Naive B cell (primary cell): ENCODE results near the gene TEAD1. TPM values are rescaled to one million over a fixed set of nuclear protein-coding genes. Genes with fewer than 3 reads are reported as not detected.

Experiments used
- ATAC-seq, 2 donors: fragments of 150-1000 bp; cut with Tn5 transposase; 2 replicates each; pipeline ENCODE4 v1.10.0; 2021; ENCODE audit warnings: low read depth in 2 of 2, mild to moderate bottlenecking in 2 of 2, moderate library complexity in 2 of 2
- DNase-seq: peaks from one replicate; pipeline ENCODE4 v3.0.0; 2022
- H3K27ac Mint-ChIP-seq, 6 donors: one replicate each; pipeline ENCODE4 v1.8.0; 2020 to 2022; ENCODE audit warnings: mild to moderate bottlenecking in 6 of 6, mixed read lengths in 6 of 6, moderate library complexity in 5 of 6, inconsistent platforms in 2 of 6
- H3K27me3 Mint-ChIP-seq, 3 donors: one replicate each; pipeline ENCODE4 v1.8.0; 2021 to 2022; ENCODE audit warnings: mixed read lengths in 3 of 3, mild to moderate bottlenecking in 1 of 3
- H3K36me3 Mint-ChIP-seq, 2 donors: one replicate each; pipeline ENCODE4 v1.8.0; 2020 to 2022; ENCODE audit warnings: mixed read lengths in 2 of 2, inconsistent platforms in 1 of 2, mild to moderate bottlenecking in 1 of 2
- H3K4me1 Mint-ChIP-seq, 3 donors: one replicate each; pipeline ENCODE4 v1.8.0; 2020 to 2022; ENCODE audit warnings: mixed read lengths in 3 of 3, inconsistent platforms in 1 of 3, mild to moderate bottlenecking in 1 of 3, moderate library complexity in 1 of 3
- H3K4me3 Mint-ChIP-seq, 8 donors: one replicate each; pipeline ENCODE4 v1.8.0; 2020 to 2022; ENCODE audit warnings: mild to moderate bottlenecking in 8 of 8, mixed read lengths in 8 of 8, moderate library complexity in 8 of 8, inconsistent platforms in 2 of 8
- H3K9me3 Mint-ChIP-seq, 7 donors: one replicate each; pipeline ENCODE4 v1.8.0; 2020 to 2022; ENCODE audit warnings: mixed read lengths in 7 of 7, mild to moderate bottlenecking in 5 of 7, inconsistent platforms in 2 of 7, moderate library complexity in 1 of 7
- polyA plus RNA-seq, 6 donors: library from polyadenylated mRNA; unstranded; fragments of 300-500 nt; fragmentation: Illumina TruSeq; gene quantifications; one replicate each; pipeline ENCODE4 v1.2.3, GENCODE V29; 2021; ENCODE audit warnings: low read depth in 6 of 6

TEAD1 gene
- polyA plus RNA-seq, 6 donors from 2014 or later = not detected

GRCh38 chr11:12693094-12693478, 18.9 kb downstream of the TEAD1 start:
- H3K9me3 Mint-ChIP-seq = peaks cover 0 to 7% (median 6%) of the 10 kb centered on the region in 7 donors
- H3K27me3 Mint-ChIP-seq = peaks cover 34 to 70% (median 61%) of the 10 kb centered on the region in 3 donors
- no peak overlapping the region for H3K27ac Mint-ChIP-seq
- no peaks in the 10 kb centered on the region for H3K36me3 Mint-ChIP-seq
- DNase-seq (no peak), ATAC-seq (no peak)
- H3K4me1 Mint-ChIP-seq = no peaks in the 10 kb centered on the region
- no peak overlapping the region for H3K4me3 Mint-ChIP-seq

- Mint-ChIP-seq H3K4me3 (no peak overlapping the region), H3K36me3 (no peaks in the 10 kb centered on the region), H3K27me3 (peaks cover 40 to 69% (median 62%) of the 10 kb centered on the region in 3 donors), H3K9me3 (peaks cover 0 to 6% (median 4%) of the 10 kb centered on the region in 7 donors), H3K27ac (no peak overlapping the region), H3K4me1 (no peaks in the 10 kb centered on the region)
- no peak for ATAC-seq
- no peak for DNase-seq
Observed at GRCh38 chr11:12693479-12694182, 19.4 kb downstream of the TEAD1 start.

DNA sequence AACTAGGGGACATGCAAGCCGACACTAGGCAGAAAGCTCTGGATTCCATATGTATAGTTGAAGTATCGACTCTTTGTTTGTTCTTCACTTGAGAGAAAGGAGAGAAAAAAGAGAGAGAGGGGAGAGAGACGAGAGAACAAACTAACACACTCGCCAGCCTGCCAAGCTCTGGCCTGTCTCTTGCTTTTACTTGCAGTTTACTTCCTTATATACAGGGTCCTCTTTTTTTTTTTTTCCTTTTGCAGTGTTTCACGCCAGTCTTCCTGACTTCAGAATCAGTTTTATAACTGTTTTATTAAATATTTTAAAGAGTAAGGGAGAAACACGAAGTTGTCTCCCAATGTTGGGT, 19.9 kb downstream of the TEAD1 start:
- Mint-ChIP-seq H3K27ac (no peak overlapping the region), H3K4me1 (no peaks in the 10 kb centered on the region), H3K9me3 (peaks cover 0 to 6% (median under 1%) of the 10 kb centered on the region in 7 donors), H3K4me3 (no peak overlapping the region), H3K36me3 (no peaks in the 10 kb centered on the region), H3K27me3 (peaks cover 45 to 64% (median 57%) of the 10 kb centered on the region in 3 donors)
- no peak for ATAC-seq
- no peak for DNase-seq

DNA sequence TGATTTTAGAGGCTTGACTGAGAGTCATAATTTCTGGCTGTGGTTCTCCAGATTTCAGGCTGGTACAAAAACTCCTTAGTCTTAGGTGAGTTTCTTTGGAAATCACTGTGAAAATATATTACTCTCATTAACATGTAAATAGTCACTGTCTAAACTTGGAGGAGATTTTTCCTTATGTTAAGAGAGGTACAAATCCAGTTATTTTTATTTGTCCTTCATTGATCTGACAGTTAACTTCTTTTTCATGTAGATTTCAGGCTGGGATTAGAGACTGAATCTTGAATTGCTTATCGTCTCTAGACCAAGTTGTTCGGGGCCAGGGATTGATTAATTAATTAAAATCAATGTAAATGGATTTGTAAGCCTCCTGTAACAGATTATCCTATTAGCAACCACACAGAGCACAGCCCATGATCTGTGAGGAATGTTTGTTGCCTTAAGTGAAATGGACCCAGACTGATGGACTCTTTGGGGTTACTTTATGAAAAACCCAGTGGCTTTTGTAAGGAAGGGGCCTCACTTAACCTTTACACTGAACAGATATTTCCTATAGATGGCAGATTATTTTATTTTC, 21.1 kb downstream of the TEAD1 start:
- Mint-ChIP-seq H3K27me3 (peaks cover 42 to 60% (median 51%) of the 10 kb centered on the region in 3 donors), H3K4me3 (no peak overlapping the region), H3K27ac (no peak overlapping the region), H3K4me1 (no peaks in the 10 kb centered on the region), H3K9me3 (peaks cover 0 to 4% (median 0%) of the 10 kb centered on the region in 7 donors), H3K36me3 (no peaks in the 10 kb centered on the region)
- no peak for DNase-seq
- no peak for ATAC-seq

DNA sequence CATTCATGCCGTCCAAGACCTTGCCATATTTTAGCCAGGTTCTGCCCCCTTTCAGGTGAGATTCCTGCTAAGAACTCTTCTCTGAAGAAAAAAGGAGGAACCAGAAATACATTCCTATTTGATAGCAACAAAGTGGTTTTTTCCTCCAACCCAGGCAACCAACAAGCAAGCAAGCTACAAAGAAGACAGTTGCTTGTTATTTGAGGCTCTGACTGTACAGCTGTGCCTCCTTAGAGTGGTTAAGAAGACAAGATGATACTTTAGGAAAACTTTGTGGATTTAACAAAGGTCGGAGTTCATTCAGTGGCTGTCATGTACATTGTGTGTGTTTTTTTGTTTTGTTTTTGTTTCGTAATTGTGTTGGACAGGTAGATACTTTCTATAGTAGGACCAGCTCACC, 21.7 kb downstream of the TEAD1 start:
- no peaks in the 10 kb centered on the region for H3K36me3 Mint-ChIP-seq
- H3K9me3 Mint-ChIP-seq = peaks cover 0 to 2% (median 0%) of the 10 kb centered on the region in 7 donors
- no peak overlapping the region for H3K4me3 Mint-ChIP-seq
- peaks cover 45 to 55% (median 52%) of the 10 kb centered on the region in 3 donors for H3K27me3 Mint-ChIP-seq
- no peak for ATAC-seq
- no peak overlapping the region for H3K27ac Mint-ChIP-seq
- DNase-seq = no peak
- H3K4me1 Mint-ChIP-seq = no peaks in the 10 kb centered on the region

- no peak for DNase-seq
- Mint-ChIP-seq H3K9me3 (peaks cover 0 to 2% (median 0%) of the 10 kb centered on the region in 7 donors), H3K4me3 (no peak overlapping the region), H3K36me3 (no peaks in the 10 kb centered on the region), H3K4me1 (no peaks in the 10 kb centered on the region), H3K27ac (no peak overlapping the region), H3K27me3 (peaks cover 41 to 63% (median 48%) of the 10 kb centered on the region in 3 donors)
- no peak for ATAC-seq
Observed at GRCh38 chr11:12696911-12697581, 22.8 kb downstream of the TEAD1 start.

- no peaks in the 10 kb centered on the region for H3K36me3 Mint-ChIP-seq
- ATAC-seq (no peak), DNase-seq (no peak)
- H3K27ac Mint-ChIP-seq = no peak overlapping the region
- no peaks in the 10 kb centered on the region for H3K4me1 Mint-ChIP-seq
- H3K9me3 Mint-ChIP-seq = peaks cover 0 to 2% (median 0%) of the 10 kb centered on the region in 7 donors
- H3K4me3 Mint-ChIP-seq = no peak overlapping the region
- peaks cover 46 to 73% (median 58%) of the 10 kb centered on the region in 3 donors for H3K27me3 Mint-ChIP-seq
Observed at GRCh38 chr11:12698048-12698447, 23.8 kb downstream of the TEAD1 start.

GRCh38 chr11:12701811-12702592, 27.8 kb downstream of the TEAD1 start:
- peaks cover 27 to 53% (median 41%) of the 10 kb centered on the region in 3 donors for H3K27me3 Mint-ChIP-seq
- no peaks in the 10 kb centered on the region for H3K36me3 Mint-ChIP-seq
- ATAC-seq = no peak
- no peak for DNase-seq
- H3K9me3 Mint-ChIP-seq = peaks cover 0 to 2% (median 0%) of the 10 kb centered on the region in 7 donors
- no peaks in the 10 kb centered on the region for H3K4me1 Mint-ChIP-seq
- no peak overlapping the region for H3K4me3 Mint-ChIP-seq
- no peak overlapping the region for H3K27ac Mint-ChIP-seq

DNA sequence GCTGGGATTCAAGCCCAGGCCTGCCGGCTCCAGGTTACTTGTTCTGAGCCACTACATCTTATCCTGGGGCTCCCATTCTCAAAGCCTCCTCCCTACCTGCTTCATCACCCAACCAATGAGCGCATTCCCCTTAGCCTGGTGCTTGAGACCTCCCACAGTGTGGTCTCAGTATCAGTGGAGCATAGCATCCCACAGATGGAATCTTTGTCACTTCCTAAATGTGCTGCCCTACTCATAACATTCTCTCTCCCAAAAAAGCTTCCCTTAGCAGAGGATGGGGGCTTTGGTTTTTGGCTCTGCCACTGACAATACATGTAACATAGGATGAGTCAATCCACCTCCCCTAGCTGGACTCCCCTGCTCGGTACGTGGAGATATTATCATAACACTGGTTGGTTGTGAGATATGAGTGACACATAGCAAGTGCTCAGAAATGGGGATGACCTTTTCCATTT, 28.8 kb downstream of the TEAD1 start:
- Mint-ChIP-seq H3K36me3 (no peaks in the 10 kb centered on the region), H3K27me3 (peaks cover 18 to 44% (median 34%) of the 10 kb centered on the region in 3 donors), H3K4me1 (no peaks in the 10 kb centered on the region), H3K9me3 (peaks cover 0 to 3% (median 0%) of the 10 kb centered on the region in 7 donors), H3K4me3 (no peak overlapping the region), H3K27ac (no peak overlapping the region)
- no peak for ATAC-seq
- DNase-seq = no peak

- Mint-ChIP-seq H3K36me3 (no peaks in the 10 kb centered on the region), H3K9me3 (peaks cover 0 to 3% (median 0%) of the 10 kb centered on the region in 7 donors), H3K27ac (no peak overlapping the region), H3K4me1 (no peaks in the 10 kb centered on the region), H3K27me3 (peaks cover 13 to 38% (median 24%) of the 10 kb centered on the region in 3 donors), H3K4me3 (no peak overlapping the region)
- DNase-seq (no peak), ATAC-seq (no peak)
Observed at GRCh38 chr11:12704049-12704448, 29.8 kb downstream of the TEAD1 start.

GRCh38 chr11:12705874-12706273, 31.7 kb downstream of the TEAD1 start:
- Mint-ChIP-seq H3K27ac (no peak overlapping the region), H3K36me3 (no peaks in the 10 kb centered on the region), H3K4me3 (no peak overlapping the region), H3K27me3 (peaks cover 19 to 34% (median 20%) of the 10 kb centered on the region in 3 donors), H3K9me3 (peaks cover 0 to 5% (median 2%) of the 10 kb centered on the region in 7 donors), H3K4me1 (no peaks in the 10 kb centered on the region)
- DNase-seq = no peak
- no peak for ATAC-seq

DNA sequence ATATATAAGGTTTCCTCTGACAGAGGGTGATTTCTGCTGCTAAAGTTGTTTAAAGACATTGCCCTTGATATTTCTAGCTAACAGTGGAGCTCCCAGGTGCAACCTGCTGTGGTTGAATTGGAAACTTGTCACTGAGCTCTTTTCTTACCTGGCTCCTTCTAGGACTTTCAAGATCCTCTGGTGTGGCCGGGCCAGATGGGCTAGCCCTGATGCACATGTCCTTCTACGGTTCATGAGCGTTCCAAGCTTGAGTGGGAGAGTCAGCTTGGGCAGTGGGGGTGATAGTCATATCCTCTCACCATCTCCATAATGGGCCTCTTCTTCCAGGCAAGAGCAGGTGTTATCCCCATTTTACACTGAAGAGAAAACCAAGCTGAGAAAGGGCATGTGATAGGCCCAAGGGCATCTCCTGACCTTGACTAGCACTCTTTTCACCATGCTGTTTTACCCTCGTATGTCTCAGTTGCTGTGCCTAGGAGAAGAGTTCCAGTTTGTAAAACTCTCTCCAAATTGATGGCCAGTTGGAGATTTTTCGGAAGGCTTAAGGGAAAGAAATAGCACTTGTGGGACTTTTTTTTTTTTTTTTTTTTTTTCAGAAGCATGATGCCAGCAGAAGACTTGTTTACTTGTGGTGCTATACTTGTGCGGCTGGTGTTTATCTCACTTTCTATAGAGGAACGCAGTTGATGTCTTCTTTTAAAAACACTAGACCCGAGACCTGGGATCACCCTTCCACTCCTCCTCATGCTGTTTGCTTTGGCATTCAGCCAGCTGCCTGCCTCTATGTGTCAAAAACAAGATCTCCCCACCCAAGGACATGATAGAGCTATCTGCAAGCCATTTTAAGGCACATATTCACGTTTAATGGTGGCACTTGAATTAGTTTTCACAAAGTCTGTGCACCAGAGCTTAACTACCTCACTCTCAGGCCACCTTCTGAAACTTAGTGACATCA, 32.6 kb downstream of the TEAD1 start:
- H3K9me3 Mint-ChIP-seq = peaks cover 0 to 5% (median 2%) of the 10 kb centered on the region in 7 donors
- H3K27me3 Mint-ChIP-seq = peaks cover 23 to 25% (median 24%) of the 10 kb centered on the region in 3 donors

More for the DNA sequence above, 32.6 kb downstream of the TEAD1 start:
- H3K4me3 Mint-ChIP-seq = no peak overlapping the region
- DNase-seq (no peak), ATAC-seq (no peak)
- no peak overlapping the region for H3K27ac Mint-ChIP-seq
- H3K36me3 Mint-ChIP-seq = no peaks in the 10 kb centered on the region
- H3K4me1 Mint-ChIP-seq = no peaks in the 10 kb centered on the region
